Omental fat pad (tissue), 4 donors: ENCODE measurements around the gene IQCF6. TPM values are rescaled to one million over a fixed set of nuclear protein-coding genes. Genes with fewer than 3 reads are reported as not detected.
"Not testable (repeated sequence)": the region's sequence is repeated elsewhere in the genome, so short reads cannot be mapped to it uniquely, and the experiment has no call there.

ENCODE experiments used
- ATAC-seq: fragments of 150-250 bp; one replicate; pipeline ENCODE4 v1.9.1; 2016; ENCODE audit warnings: mild to moderate bottlenecking, moderate library complexity; ENCODE audit not compliant: low FRiP score
- DNase-seq: peaks from one replicate; pipeline ENCODE4 v3.0.0-alpha.2; 2019; ENCODE audit warnings: low spot score
- total RNA-seq, 4 donors: library from RNA; depleted of rRNA; stranded (reverse); fragments of >200 nt; gene quantifications; one replicate each; pipeline ENCODE4 v1.1.0, GENCODE V29; 2016
- TF ChIP-seq, protein P1 (sequence below), 3 donors: fragments of 450-650 bp; IDR thresholded peaks; one replicate each; pipeline ENCODE4 v1.5.1; 2016 to 2017; ENCODE audit warnings: antibody characterized with exemption in 3 of 3, mild to moderate bottlenecking in 3 of 3, moderate library complexity in 2 of 3

Gene IQCF6
- total RNA-seq, 4 donors from 2014 or later: not detected

- DNase-seq (no peak), ATAC-seq (no peak)
- TF ChIP-seq, protein P1, sequence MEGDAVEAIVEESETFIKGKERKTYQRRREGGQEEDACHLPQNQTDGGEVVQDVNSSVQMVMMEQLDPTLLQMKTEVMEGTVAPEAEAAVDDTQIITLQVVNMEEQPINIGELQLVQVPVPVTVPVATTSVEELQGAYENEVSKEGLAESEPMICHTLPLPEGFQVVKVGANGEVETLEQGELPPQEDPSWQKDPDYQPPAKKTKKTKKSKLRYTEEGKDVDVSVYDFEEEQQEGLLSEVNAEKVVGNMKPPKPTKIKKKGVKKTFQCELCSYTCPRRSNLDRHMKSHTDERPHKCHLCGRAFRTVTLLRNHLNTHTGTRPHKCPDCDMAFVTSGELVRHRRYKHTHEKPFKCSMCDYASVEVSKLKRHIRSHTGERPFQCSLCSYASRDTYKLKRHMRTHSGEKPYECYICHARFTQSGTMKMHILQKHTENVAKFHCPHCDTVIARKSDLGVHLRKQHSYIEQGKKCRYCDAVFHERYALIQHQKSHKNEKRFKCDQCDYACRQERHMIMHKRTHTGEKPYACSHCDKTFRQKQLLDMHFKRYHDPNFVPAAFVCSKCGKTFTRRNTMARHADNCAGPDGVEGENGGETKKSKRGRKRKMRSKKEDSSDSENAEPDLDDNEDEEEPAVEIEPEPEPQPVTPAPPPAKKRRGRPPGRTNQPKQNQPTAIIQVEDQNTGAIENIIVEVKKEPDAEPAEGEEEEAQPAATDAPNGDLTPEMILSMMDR (IDR thresholded peaks at IDR 0.05): no peak
Measured at GRCh38 chr3:51798411-51798963, 19.4 kb upstream of the IQCF6 start.

DNA sequence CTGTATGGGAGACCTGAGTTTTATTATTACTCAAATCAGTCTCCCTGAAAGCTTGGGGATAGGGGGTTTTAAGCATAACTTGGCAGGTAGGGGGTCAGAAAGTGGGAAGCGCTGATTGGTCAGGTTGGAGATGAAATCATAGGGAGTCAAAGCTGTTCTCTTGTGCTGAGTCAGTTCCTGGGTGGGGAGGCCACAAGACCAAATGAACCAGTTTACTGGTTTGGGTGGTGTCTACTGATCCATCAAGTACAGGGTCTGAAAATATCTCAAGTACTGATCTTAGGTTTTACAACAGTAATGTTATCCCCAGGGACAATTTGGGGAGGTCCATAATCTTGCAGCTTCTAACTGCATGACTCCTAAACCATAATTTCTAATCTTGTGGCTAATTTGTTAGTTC is 17.8 kb upstream of the IQCF6 start:
- TF ChIP-seq, protein P1 (IDR thresholded peaks at IDR 0.05): no peak
- ATAC-seq (no peak), DNase-seq (no peak)

GRCh38 chr3:51794206-51794605 is 15.2 kb upstream of the IQCF6 start:
- ATAC-seq: no peak
- TF ChIP-seq, protein P1 (IDR thresholded peaks at IDR 0.05): no peak

GRCh38 chr3:51792206-51792605 is 13.2 kb upstream of the IQCF6 start:
- DNase-seq (no peak), ATAC-seq (no peak)
- TF ChIP-seq, protein P1 (IDR thresholded peaks at IDR 0.05): no peak

More at GRCh38 chr3:51794206-51794605, 15.2 kb upstream of the IQCF6 start:
- DNase-seq: no peak

DNA sequence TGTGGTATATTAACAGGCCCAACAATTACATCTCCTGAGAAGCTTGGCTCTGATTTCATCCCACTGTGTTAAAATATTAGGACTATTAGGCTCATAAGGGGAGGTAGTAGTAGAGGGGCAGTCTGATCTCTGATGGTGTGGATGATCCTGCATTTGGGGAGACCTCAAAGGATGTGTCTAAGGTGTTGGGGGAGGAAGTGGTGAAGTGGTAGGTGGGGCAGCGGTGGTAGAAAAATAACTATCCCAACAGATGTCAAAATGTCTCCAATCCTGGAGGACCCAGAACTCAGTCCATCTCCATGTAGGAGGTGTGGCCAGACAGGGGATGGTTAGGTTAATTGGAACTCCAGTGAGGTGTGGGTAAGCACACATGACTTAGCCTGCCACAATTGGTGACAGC is 10.4 kb upstream of the IQCF6 start:
- ATAC-seq (no peak), DNase-seq (no peak)

DNA sequence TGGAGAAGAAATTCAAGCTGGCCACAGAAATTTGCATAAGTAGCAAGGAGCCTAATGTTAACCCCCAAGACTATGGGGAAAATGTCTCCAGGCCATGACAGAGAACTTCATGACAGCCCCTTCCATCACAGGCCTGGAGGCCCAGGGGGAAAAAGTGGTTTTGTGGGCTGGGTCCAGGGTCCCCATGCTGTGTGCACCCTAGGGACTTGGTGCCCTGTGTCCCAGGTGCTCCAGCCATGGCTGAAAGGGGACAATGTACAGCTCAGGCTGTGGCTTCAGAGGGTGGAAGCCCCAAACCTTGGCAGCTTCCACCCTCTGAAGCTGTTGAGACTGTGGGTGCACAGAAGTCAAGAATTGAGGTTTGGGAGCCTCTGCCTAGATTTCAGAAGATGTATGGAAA is 8.5 kb upstream of the IQCF6 start:
- DNase-seq, ATAC-seq: not testable (repeated sequence)

More for the DNA sequence above, 10.4 kb upstream of the IQCF6 start:
- TF ChIP-seq, protein P1 (IDR thresholded peaks at IDR 0.05): no peak

GRCh38 chr3:51786267-51786666 is 7.2 kb upstream of the IQCF6 start:
- ATAC-seq (no peak), DNase-seq (no peak)
- TF ChIP-seq, protein P1 (IDR thresholded peaks at IDR 0.05): no peak
